PC-3 (cell line): ENCODE measurements around the gene ZNF232.

ENCODE experiments used
- EZH2 ChIP-seq: fragments of 300-600 bp; sonication (generic); IDR thresholded peaks from one replicate; pipeline ENCODE4 v1.6.1; 2017; ENCODE audit warnings: antibody characterized with exemption, mild to moderate bottlenecking, low read length; ENCODE audit not compliant: unreplicated experiment
- EZH2phosphoT487 ChIP-seq: fragments of 300-600 bp; sonication (generic); IDR thresholded peaks from 2 replicates; pipeline ENCODE4 v1.6.1; 2018; ENCODE audit warnings: mild to moderate bottlenecking, antibody characterized with exemption, low read length, borderline replicate concordance

- TF ChIP-seq EZH2 = no peak
- no peak for TF ChIP-seq EZH2phosphoT487
These were observed 21.6 kb upstream of the ZNF232 start for GRCh38 chr17:5133311-5133710.
